T-helper 1 cell treated with Interleukin-12 subunit alpha and Interleukin-12 subunit beta and Interleukin-4 antibody, amounts not matched to agents 30 ng/mL and 1 ng/mL, for 36 hours (primary cell): ENCODE measurements around the gene SCP2D1. TPM values are rescaled to one million over a fixed set of nuclear protein-coding genes. Genes with fewer than 3 reads are reported as not detected.
"Not testable (repeated sequence)": the region's sequence is repeated elsewhere in the genome, so short reads cannot be mapped to it uniquely, and the experiment has no call there.

Experiments used
- intact Hi-C: fragments of 100-400 bp; cut with micrococcal nuclease; formaldehyde crosslinking; loops from one replicate; pipeline ENCODE4 v1.15.1; 2024
- total RNA-seq: library from RNA; stranded (reverse); gene quantifications from 2 replicates; pipeline ENCODE4 v1.2.3, GENCODE V29; 2022

SCP2D1 gene
- total RNA-seq, result not detected in 2 replicates

- intact Hi-C loops, result no loop called here
These were observed at the start of gene SCP2D1 for GRCh38 chr20:18813483-18813882. SCP2D1 (plus strand) TSS chr20:18813783; CDS start chr20:18813816, 33 bp downstream.

GRCh38 chr20:18767676-18768075 lies 45.9 kb upstream of the SCP2D1 start:
- intact Hi-C loops, result no loop called here

GRCh38 chr20:18773566-18773965 lies 40.0 kb upstream of the SCP2D1 start:
- intact Hi-C loops, result no loop called here

DNA sequence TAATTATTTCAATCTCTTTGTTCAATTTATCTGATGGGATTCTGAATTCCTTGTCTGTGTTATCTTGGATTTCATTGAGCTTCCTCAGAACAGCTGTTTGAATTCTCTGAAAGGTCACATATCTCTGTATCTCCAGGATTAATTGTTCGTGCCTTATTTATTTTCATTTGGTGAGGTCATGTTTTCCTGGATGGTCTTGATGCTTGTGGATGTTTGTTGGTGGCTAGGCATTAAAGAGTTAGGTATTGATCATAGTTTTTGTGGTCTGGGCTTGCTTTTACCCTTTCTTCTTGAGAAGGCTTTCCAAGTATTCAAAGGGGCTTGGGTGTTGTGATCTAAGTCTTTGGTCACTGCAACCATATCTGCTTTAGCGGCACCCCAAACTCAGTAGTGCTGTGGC lies 39.4 kb upstream of the SCP2D1 start:
- intact Hi-C loops, result no loop called here

GRCh38 chr20:18775633-18776032 lies 38.0 kb upstream of the SCP2D1 start:
- intact Hi-C loops, result no loop called here

DNA sequence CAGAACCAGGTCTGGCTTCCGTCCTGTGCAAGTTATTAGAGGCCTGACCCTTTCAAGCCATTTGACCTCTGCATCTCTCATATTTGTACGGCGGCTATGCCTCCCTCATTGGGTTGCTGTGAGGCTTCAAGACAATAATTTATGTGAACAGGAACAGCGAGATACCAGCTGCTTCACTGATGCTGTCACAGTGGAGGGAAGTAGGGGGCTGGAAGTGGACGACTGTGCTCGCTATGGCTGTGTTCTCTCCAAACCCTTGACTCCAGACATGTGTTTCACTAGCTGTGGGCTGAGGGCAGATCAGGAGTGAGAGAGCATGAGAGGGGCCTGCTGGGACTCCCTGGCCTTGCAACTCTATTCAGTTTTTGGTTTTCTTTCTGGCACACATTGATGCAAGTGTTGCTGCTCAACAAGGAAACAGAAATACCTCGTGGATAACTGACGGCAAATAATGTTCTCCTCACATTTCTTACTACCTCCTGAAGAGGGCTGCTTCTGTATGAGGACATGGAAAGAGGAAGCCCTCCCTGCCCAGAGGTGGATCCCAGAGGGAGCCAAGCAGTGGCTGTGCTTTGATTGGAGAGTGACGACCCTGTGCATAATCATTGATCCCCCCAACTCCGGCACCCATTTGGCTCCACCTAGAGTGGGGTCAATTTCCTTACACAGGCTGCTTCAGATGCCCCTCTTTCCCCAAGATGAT lies 34.7 kb upstream of the SCP2D1 start:
- intact Hi-C loops, result no loop called here

GRCh38 chr20:18780385-18781130 lies 33.0 kb upstream of the SCP2D1 start:
- intact Hi-C loops, result no loop called here

GRCh38 chr20:18781509-18781908 lies 32.1 kb upstream of the SCP2D1 start:
- intact Hi-C loops, result no loop called here

DNA sequence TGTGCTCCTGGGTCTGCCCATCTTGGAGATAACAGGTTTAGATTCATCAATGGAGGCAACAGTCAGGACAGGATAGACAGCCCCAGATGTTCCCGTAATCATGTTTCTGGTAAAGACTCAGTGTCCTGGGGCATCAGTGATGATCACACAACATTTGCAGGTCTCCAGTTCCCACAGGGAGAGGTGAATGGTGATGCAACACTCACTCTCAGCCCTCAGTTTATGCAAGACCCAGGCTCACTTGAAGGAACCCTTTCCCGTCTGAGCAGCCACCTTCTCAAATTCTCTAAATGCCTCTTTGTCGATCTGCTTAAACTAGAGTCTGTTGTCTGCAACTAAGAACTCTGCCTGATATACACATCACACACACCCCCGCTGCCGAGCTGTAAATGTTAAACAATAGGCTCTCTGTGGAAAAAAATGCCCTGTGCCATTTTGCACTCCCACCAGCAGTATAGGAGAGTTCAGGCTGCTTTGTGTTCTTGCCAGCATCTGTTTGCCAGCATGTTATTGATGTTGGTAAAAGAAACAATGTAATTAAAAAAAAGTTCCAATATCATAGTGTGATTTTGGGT lies 30.1 kb upstream of the SCP2D1 start:
- intact Hi-C loops, result no loop called here

GRCh38 chr20:18787046-18787445 lies 26.5 kb upstream of the SCP2D1 start:
- intact Hi-C loops, result not testable (repeated sequence)

DNA sequence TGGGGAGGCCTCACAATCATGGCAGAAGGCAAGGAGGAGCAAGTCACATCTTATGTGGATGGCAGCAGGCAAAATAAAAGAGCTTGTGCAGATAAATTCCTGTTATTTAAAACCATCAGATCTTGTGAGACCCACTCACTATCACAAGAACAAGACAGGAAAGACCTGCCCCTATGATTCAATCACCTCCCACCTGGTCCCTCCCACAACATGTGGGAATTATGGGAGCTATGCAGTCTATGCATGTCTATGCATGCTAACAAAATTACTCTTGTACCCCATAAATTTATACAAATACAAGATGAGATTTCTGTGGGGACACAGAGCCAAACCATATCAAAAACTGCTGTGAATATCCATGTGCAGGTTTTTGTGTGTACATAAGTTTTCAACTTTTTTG lies 25.6 kb upstream of the SCP2D1 start:
- intact Hi-C loops, result no loop called here

DNA sequence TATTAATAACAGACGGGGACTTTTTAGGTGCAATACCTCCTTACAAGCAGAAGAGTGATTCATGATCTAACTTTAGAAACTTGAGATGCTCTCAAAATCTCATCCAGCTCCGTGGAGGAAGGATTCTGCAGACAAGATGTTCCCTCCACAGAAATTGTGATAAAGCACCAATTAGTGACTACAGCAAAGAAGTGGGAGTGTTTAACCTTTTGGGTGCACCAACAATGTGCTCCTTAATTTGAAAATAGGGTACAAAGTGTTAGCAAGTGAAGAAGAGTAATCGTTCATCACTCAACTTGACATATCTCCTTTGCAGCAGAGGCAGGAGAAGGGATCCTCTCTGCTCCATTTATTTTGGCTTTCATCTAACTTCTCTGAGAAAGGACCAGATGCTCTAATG lies 22.8 kb upstream of the SCP2D1 start:
- intact Hi-C loops, result loop anchor here (5.0 to 10.0 kb wide), 4 partner anchors 156 to 1227 kb away; partner anchors contain the start of genes MGME1, NAA20, RRBP1 and SNX5

GRCh38 chr20:18793625-18794427 lies 19.8 kb upstream of the SCP2D1 start:
- intact Hi-C loops, result loop anchor here (1.0 to 10.0 kb wide), 14 partner anchors 159 to 1919 kb away; partner anchors contain the start of genes CFAP61, CRNKL1, DZANK1 and KAT14

DNA sequence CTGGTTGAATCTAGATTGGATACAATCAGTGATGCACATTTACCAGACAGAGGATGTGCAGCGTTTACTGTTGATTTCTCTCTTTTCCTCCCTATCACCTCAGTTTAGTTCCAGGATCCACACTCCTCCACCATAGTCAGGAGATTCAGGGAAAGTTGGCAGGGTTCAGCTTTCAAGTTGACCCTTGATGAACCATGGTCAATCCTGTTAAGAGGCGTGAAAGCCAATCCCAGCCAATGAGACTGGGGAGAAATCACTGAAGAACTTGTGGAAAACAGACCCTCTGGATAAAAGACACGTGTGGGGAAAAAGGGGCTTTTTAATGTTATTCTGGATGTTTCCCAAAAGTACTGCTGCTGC lies 19.2 kb upstream of the SCP2D1 start:
- intact Hi-C loops, result loop anchor here (1.0 to 10.0 kb wide), 12 partner anchors 160 to 1918 kb away; partner anchors contain the start of genes CFAP61, CRNKL1, MGME1 and NAA20

DNA sequence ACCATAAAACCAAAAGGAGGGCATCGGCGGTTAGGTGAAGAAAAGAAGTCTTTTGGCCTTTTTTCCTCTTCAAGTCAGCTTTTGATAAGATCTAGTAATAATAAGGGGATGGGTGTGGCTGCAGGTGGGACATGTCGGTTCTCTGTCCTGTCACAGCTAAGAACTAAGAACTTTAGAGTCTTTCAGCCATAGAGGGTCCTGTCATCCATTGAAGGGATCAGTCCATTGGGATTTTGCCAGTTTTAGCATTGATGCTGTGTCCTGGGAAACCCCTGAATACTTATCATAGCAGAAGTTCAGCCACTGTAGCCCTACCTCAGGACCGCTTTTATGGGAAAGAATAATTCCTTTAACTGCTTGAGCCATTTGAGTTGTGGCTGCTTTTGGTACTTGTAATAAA lies 18.2 kb upstream of the SCP2D1 start:
- intact Hi-C loops, result loop anchor here (2.0 to 10.0 kb wide), 2 partner anchors 161 to 1917 kb away; partner anchors contain the start of gene RALGAPA2

DNA sequence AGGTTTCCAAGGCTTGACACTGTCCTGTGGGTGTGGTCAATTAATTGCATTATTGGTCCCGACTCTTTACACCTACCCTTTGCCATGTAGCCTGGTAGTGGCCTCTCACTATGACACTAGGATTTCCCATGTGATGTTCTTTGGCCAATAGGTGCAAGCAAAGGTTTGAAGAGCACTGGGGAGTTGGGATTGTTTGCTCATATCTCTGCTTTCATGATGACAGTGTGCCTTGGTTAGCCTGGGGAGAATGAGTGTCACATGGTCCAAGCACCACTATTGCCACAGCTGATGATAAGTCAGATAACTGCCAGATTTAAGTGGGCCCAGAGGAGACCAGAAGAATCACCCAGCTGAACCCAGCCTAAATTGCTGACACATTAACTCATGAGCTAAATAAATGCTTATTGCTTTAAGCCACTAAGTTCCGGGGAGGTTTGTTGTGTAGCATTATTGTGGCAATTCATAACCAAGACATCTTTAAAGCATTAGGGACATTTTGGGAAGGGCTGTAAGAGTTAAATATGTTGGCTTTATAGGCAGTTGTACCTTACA lies 17.2 kb upstream of the SCP2D1 start:
- intact Hi-C loops, result loop anchor here (10.0 kb wide), 1 partner anchor 162 kb away; no protein-coding TSS in a partner anchor

GRCh38 chr20:18801516-18801915 lies 12.1 kb upstream of the SCP2D1 start:
- intact Hi-C loops, result no loop called here

DNA sequence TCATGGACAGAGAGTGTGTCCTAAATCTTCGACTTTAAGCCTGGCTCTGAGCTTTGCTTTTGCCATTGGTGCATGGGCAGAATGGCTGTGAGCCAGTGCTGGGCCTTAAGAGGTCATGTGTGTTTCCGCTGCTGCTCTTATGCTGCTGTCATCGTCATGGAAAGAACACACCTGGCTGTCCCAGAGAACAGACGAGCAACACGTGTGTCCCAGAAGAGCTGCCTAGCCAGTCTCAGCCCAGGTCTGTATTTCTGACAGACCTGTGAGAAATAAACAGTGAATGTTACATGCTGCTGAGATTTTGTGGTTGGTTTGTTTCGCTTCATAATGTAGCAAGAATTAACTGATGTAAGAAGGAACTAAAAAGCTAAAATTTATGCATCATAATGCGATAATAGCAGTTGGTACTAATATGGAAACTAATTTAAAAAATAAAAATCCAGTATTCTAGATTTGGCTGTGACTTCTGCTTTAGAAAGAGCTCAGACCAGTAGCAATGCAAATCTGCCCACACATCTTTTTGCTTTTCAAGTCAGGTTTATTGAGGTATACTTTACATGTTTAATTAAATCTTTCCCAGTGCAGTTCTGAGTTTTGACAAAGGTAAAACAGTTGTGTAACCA lies 11.5 kb upstream of the SCP2D1 start:
- intact Hi-C loops, result no loop called here

DNA sequence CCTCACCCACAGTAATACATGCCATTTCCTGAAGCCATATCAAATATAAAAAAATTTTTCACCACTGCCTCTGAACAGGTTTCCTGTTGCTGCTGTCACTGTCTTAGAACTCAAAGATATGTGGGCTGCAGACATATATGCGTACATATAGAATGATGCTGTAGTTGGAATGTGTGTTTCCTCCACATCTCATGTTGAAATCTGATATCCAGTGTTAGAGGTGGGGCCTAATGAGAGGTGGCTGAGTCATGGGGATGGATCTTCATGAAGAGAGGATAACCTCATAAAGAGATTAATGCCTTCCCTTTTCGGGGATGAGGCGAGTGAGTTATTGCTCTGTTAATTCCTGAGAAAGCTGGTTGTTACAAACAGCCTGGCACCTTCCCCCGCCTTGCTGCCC lies 7.7 kb upstream of the SCP2D1 start:
- intact Hi-C loops, result no loop called here

GRCh38 chr20:18808712-18809111 lies 4.9 kb upstream of the SCP2D1 start:
- intact Hi-C loops, result no loop called here
